ENCODE measurements around the gene PCDHGA12. TPM values are rescaled to one million over a fixed set of nuclear protein-coding genes. Genes with fewer than 3 reads are reported as not detected.

PCDHGA12 gene
- total RNA-seq: 1 to 10 TPM; 1.4 to 4.1 TPM
- 0.25 TPM for polyA plus RNA-seq (2013, experiment 1 of 2)
- polyA plus RNA-seq (2013, experiment 2 of 2): 0.25 TPM
- long read RNA-seq, experiment 1: 0 reads
- long read RNA-seq, experiment 2: 0 reads
- long read RNA-seq, experiment 3: 0 reads
- long read RNA-seq, experiment 4: 0 reads

DNA sequence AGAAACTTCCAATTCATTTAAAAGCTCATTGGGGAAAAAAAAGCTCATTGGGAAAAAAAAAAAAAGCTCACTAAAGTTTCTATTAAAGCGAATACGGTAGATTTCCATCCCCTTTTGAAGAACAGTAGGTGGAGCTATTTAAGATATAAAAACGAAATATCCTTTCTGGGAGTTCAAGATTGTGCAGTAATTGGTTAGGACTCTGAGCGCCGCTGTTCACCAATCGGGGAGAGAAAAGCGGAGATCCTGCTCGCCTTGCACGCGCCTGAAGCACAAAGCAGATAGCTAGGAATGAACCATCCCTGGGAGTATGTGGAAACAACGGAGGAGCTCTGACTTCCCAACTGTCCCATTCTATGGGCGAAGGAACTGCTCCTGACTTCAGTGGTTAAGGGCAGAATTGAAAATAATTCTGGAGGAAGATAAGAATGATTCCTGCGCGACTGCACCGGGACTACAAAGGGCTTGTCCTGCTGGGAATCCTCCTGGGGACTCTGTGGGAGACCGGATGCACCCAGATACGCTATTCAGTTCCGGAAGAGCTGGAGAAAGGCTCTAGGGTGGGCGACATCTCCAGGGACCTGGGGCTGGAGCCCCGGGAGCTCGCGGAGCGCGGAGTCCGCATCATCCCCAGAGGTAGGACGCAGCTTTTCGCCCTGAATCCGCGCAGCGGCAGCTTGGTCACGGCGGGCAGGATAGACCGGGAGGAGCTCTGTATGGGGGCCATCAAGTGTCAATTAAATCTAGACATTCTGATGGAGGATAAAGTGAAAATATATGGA, at the start of gene PCDHGA12:
PCDHGA12 (plus strand) TSS at position 176 of the 782 bp plus-strand sequence; CDS start at position 429, 253 bp downstream.
- peaks cover 72% of the 10 kb centered on the region for H3K9me3 Mint-ChIP-seq
- H3K27ac ChIP-seq (ENCODE audit: low read depth, low read length): no peak within 1 kb of the TSS
- no peak within 1 kb of the TSS for H3K27ac Mint-ChIP-seq
- WGBS, 2 experiments (ENCODE audit: insufficient coverage in 1 of 2, insufficient read length in 1 of 2): 94 to 97% methylated on average over 25 to 33 of the region's 33 CpGs
- H3K27me3 Mint-ChIP-seq (ENCODE audit: insufficient read depth): no peaks in the 10 kb centered on the region
- H3K9ac ChIP-seq (ENCODE audit: extremely low read depth, low read length, poor library complexity, severe bottlenecking): no peak within 1 kb of the TSS
- no peak within 1 kb of the TSS for H3K4me3 Mint-ChIP-seq
- H3K4me1 Mint-ChIP-seq: no peaks in the 10 kb centered on the region
- H3K4me3 ChIP-seq (ENCODE audit: low read length): no peak within 1 kb of the TSS
- no peaks in the 10 kb centered on the region for H3K36me3 ChIP-seq (ENCODE audit: control insufficient read depth, insufficient read depth, low read length)
- no peaks in the 10 kb centered on the region for H3K27me3 ChIP-seq (ENCODE audit: control insufficient read depth, insufficient read depth, low read length, poor library complexity, severe bottlenecking)
- TF ChIP-seq, protein P1, sequence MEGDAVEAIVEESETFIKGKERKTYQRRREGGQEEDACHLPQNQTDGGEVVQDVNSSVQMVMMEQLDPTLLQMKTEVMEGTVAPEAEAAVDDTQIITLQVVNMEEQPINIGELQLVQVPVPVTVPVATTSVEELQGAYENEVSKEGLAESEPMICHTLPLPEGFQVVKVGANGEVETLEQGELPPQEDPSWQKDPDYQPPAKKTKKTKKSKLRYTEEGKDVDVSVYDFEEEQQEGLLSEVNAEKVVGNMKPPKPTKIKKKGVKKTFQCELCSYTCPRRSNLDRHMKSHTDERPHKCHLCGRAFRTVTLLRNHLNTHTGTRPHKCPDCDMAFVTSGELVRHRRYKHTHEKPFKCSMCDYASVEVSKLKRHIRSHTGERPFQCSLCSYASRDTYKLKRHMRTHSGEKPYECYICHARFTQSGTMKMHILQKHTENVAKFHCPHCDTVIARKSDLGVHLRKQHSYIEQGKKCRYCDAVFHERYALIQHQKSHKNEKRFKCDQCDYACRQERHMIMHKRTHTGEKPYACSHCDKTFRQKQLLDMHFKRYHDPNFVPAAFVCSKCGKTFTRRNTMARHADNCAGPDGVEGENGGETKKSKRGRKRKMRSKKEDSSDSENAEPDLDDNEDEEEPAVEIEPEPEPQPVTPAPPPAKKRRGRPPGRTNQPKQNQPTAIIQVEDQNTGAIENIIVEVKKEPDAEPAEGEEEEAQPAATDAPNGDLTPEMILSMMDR (conservative IDR thresholded peaks at IDR 0.05): no peak
- H3K36me3 Mint-ChIP-seq (ENCODE audit: low read depth): peaks cover 66% of the 10 kb centered on the region
- no peak for DNase-seq
- peaks cover 77% of the 10 kb centered on the region for H3K9me3 ChIP-seq (ENCODE audit: control insufficient read depth, low read length)
- H3K4me1 ChIP-seq (ENCODE audit: control insufficient read depth, insufficient read depth, low read length): no peaks in the 10 kb centered on the region

DNA sequence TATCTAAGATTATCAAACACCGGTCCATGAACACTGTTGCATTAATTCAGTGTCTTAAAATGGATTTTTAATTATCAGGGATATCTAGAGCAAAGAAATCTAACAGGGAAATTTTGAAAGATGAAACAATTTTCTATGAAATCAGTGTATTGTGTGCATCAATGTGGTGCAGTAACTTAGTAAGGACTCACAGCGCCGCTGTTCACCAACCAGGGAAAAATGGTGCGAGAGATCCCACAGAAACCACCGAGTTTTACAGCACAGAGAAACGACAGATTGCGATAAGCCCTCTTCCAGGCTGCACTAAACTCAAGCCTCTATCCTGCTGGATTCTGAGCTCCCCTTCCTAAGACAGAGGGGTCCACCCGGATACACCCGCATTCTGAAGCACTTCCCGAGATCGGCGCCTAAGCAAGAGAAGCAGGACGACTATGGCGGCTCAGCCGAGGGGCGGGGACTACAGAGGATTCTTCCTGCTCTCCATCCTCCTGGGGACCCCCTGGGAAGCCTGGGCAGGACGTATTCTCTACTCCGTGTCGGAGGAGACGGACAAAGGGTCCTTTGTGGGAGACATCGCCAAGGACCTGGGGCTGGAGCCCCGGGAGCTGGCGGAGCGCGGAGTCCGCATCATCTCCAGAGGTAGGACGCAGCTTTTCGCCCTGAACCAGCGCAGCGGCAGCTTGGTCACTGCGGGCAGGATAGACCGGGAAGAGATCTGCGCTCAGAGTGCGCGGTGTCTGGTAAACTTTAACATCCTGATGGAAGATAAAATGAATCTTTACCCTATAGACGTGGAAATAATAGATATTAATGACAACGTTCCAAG, 47.6 kb upstream of the PCDHGA12 start, which contains the start of gene PCDHGA7:
PCDHGA7 (plus strand) TSS at position 274 of the 826 bp plus-strand sequence; CDS start at position 432, 158 bp downstream.
- no peak within 1 kb of the TSS for H3K9ac ChIP-seq (ENCODE audit: extremely low read depth, low read length, poor library complexity, severe bottlenecking)
- no peak for DNase-seq
- H3K9me3 Mint-ChIP-seq: peaks cover 42% of the 10 kb centered on the region

DNA sequence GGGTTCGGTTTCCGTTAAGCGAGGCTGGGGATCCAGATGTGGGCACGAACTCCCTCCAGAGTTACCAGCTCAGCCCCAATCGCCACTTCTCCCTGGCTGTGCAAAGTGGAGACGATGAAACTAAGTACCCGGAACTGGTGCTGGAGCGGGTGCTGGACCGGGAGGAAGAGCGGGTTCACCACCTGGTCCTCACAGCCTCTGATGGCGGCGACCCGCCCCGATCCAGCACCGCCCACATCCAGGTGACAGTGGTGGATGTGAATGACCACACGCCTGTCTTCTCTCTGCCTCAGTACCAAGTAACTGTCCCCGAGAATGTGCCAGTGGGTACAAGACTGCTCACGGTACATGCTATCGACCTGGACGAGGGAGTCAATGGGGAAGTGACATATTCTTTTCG, 47.0 kb upstream of the PCDHGA12 start:
- Histone ChIP-seq H3K27me3 (ENCODE audit: control insufficient read depth, insufficient read depth, low read length, poor library complexity, severe bottlenecking) (no peaks in the 10 kb centered on the region), H3K9ac (ENCODE audit: extremely low read depth, low read length, poor library complexity, severe bottlenecking) (no peak overlapping the region), H3K4me1 (ENCODE audit: control insufficient read depth, insufficient read depth, low read length) (no peaks in the 10 kb centered on the region), H3K9me3 (ENCODE audit: control insufficient read depth, low read length) (peaks cover 36% of the 10 kb centered on the region), H3K36me3 (ENCODE audit: control insufficient read depth, insufficient read depth, low read length) (no peaks in the 10 kb centered on the region), H3K27ac (ENCODE audit: low read depth, low read length) (no peak overlapping the region), H3K4me3 (ENCODE audit: low read length) (no peak overlapping the region)
- TF ChIP-seq, protein P1 (conservative IDR thresholded peaks at IDR 0.05): no peak
- H3K36me3 Mint-ChIP-seq (ENCODE audit: low read depth): peaks cover 26% of the 10 kb centered on the region
- WGBS, 2 experiments (ENCODE audit: insufficient coverage in 1 of 2, insufficient read length in 1 of 2): 92 to 96% methylated on average over 17 to 21 of the region's 21 CpGs
- peaks cover 46% of the 10 kb centered on the region for H3K9me3 Mint-ChIP-seq
- H3K27me3 Mint-ChIP-seq (ENCODE audit: insufficient read depth): peaks cover 3% of the 10 kb centered on the region
- H3K4me1 Mint-ChIP-seq: no peaks in the 10 kb centered on the region
- no peak overlapping the region for H3K4me3 Mint-ChIP-seq
- DNase-seq: no peak
- H3K27ac Mint-ChIP-seq: no peak overlapping the region

More for the DNA sequence above, 47.6 kb upstream of the PCDHGA12 start, which contains the start of gene PCDHGA7:
- no peaks in the 10 kb centered on the region for H3K4me1 Mint-ChIP-seq
- no peaks in the 10 kb centered on the region for H3K4me1 ChIP-seq (ENCODE audit: control insufficient read depth, insufficient read depth, low read length)
- H3K4me3 Mint-ChIP-seq: no peak within 1 kb of the TSS
- no peak within 1 kb of the TSS for H3K27ac ChIP-seq (ENCODE audit: low read depth, low read length)
- H3K9me3 ChIP-seq (ENCODE audit: control insufficient read depth, low read length): peaks cover 38% of the 10 kb centered on the region
- no peaks in the 10 kb centered on the region for H3K27me3 Mint-ChIP-seq (ENCODE audit: insufficient read depth)
- H3K27ac Mint-ChIP-seq: no peak within 1 kb of the TSS
- TF ChIP-seq, protein P1 (conservative IDR thresholded peaks at IDR 0.05): no peak
- H3K36me3 Mint-ChIP-seq (ENCODE audit: low read depth): peaks cover 23% of the 10 kb centered on the region
- no peaks in the 10 kb centered on the region for H3K36me3 ChIP-seq (ENCODE audit: control insufficient read depth, insufficient read depth, low read length)
- 91 to 95% methylated on average over 33 to 37 of the region's 37 CpGs for WGBS, 2 experiments (ENCODE audit: insufficient coverage in 1 of 2, insufficient read length in 1 of 2)
- H3K27me3 ChIP-seq (ENCODE audit: control insufficient read depth, insufficient read depth, low read length, poor library complexity, severe bottlenecking): no peaks in the 10 kb centered on the region
- no peak within 1 kb of the TSS for H3K4me3 ChIP-seq (ENCODE audit: low read length)
